Keratinocyte (primary cell): Measurements from ENCODE around the gene SORD. TPM values are rescaled to one million over a fixed set of nuclear protein-coding genes. Genes with fewer than 3 reads are reported as not detected.

Experiments
- DNase-seq: peaks from one replicate; pipeline ENCODE4 v3.0.0-alpha.2; 2011; ENCODE audit warnings: low read depth, missing footprints, low spot score
- FAIRE-seq: peaks from 2 replicates; lab custom pipeline; 2011; peaks lifted over from hg19 to GRCh38; lab: Jason Lieb, UNC
- H2AFZ ChIP-seq: 2 replicates; pipeline ENCODE4 v1.6.0; 2012; ENCODE audit warnings: low read length, control low read depth, inconsistent platforms; ENCODE audit not compliant: control insufficient read depth
- H3K27ac ChIP-seq: 2 replicates; pipeline ENCODE4 v1.5.1; 2011; ENCODE audit warnings: low read length; ENCODE audit not compliant: control insufficient read depth, insufficient read depth
- H3K27me3 ChIP-seq: 3 replicates; pipeline ENCODE4 v1.6.0; 2011; ENCODE audit warnings: low read length; ENCODE audit not compliant: control insufficient read depth, insufficient read depth; ENCODE audit errors: extremely low read depth
- H3K36me3 ChIP-seq, 2 experiments: 2 replicates in 1 of 2; 3 replicates in 1 of 2; pipeline ENCODE4 v1.5.1; 2011; ENCODE audit warnings: low read length in 2 of 2, mild to moderate bottlenecking in 1 of 2; ENCODE audit not compliant: control insufficient read depth in 2 of 2, insufficient read depth in 2 of 2; ENCODE audit errors: extremely low read depth in 1 of 2
- H3K4me1 ChIP-seq: 3 replicates; pipeline ENCODE4 v1.5.1; 2011; ENCODE audit warnings: low read length; ENCODE audit not compliant: control insufficient read depth, insufficient read depth; ENCODE audit errors: extremely low read depth
- H3K4me2 ChIP-seq: 3 replicates; pipeline ENCODE4 v1.6.0; 2011; ENCODE audit warnings: low read depth, low read length; ENCODE audit not compliant: control insufficient read depth, insufficient read depth; ENCODE audit errors: extremely low read depth
- H3K4me3 ChIP-seq, 3 experiments: fragments of 200-600 bp in 1 of 3; sonication (generic) in 1 of 3; 2 replicates in 2 of 3; 3 replicates in 1 of 3; pipeline ENCODE4 v1.5.1; 2011 to 2016; ENCODE audit warnings: low read length in 3 of 3, mild to moderate bottlenecking in 3 of 3, control low read depth in 2 of 3, inconsistent platforms in 1 of 3, low read depth in 1 of 3, mixed read lengths in 1 of 3, mixed run types in 1 of 3, moderate library complexity in 1 of 3; ENCODE audit not compliant: control insufficient read depth in 2 of 3, insufficient read depth in 2 of 3; ENCODE audit errors: extremely low read depth in 1 of 3
- H3K79me2 ChIP-seq: 2 replicates; pipeline ENCODE4 v1.6.0; 2012; ENCODE audit warnings: low read length; ENCODE audit not compliant: control insufficient read depth, insufficient read depth
- H3K9ac ChIP-seq: 3 replicates; pipeline ENCODE4 v1.6.0; 2011; ENCODE audit warnings: low read length; ENCODE audit not compliant: control insufficient read depth, insufficient read depth; ENCODE audit errors: extremely low read depth
- H3K9me1 ChIP-seq: 3 replicates; pipeline ENCODE4 v1.6.0; 2011; ENCODE audit warnings: low read length; ENCODE audit not compliant: control insufficient read depth, insufficient read depth; ENCODE audit errors: extremely low read depth
- H3K9me3 ChIP-seq: 2 replicates; pipeline ENCODE4 v1.5.1; 2012; ENCODE audit warnings: low read depth, low read length; ENCODE audit not compliant: control insufficient read depth
- H4K20me1 ChIP-seq: 3 replicates; pipeline ENCODE4 v1.6.0; 2011; ENCODE audit warnings: low read length; ENCODE audit not compliant: control insufficient read depth, insufficient read depth; ENCODE audit errors: extremely low read depth
- EZH2 ChIP-seq: IDR thresholded peaks from one replicate; pipeline ENCODE4 v1.6.1; 2012; ENCODE audit warnings: inconsistent platforms, mild to moderate bottlenecking, low read length, moderate library complexity
- dilution Hi-C: fragments of 300-500 bp; cut with MboI; formaldehyde crosslinking; loops from one replicate; pipeline ENCODE4 v1.7.0; 2020; ENCODE audit warnings: low sequenced_read_pairs; ENCODE audit not compliant: extremely low pct_ligation_motif_present
- polyA plus RNA-seq, 5 experiments: library from polyadenylated mRNA; depleted of rRNA in 3 of 5; stranded (reverse) in 3 of 5; stranded (forward) in 1 of 5; unstranded in 1 of 5; fragments of >200 nt; gene quantifications; 1 replicate in 1 of 5; 2 replicates in 3 of 5; 3 replicates in 1 of 5; pipeline versions ENCODE4 v1.2.1 to v1.2.3, GENCODE V29; 2011 to 2012; ENCODE audit warnings: missing spikeins in 2 of 5, low read depth in 1 of 5, low replicate concordance in 1 of 5
- TF ChIP-seq, protein P1 (sequence below), 3 experiments: IDR thresholded peaks in 1 of 3; conservative IDR thresholded peaks in 1 of 3; optimal IDR thresholded peaks in 1 of 3; 2 replicates in 2 of 3; 3 replicates in 1 of 3; pipeline versions ENCODE3 to v1.5.1; 2011; ENCODE audit warnings: low read length in 3 of 3, mild to moderate bottlenecking in 3 of 3, moderate library complexity in 2 of 3, control low read depth in 1 of 3, inconsistent platforms in 1 of 3; ENCODE audit not compliant: insufficient read depth in 2 of 3; ENCODE audit errors: extremely low read depth in 1 of 3

SORD gene
- polyA plus RNA-seq, 1 donor (not counting 4 experiments of a cell fraction or from before 2014, with no cell fraction given), result 46.7 TPM

DNA sequence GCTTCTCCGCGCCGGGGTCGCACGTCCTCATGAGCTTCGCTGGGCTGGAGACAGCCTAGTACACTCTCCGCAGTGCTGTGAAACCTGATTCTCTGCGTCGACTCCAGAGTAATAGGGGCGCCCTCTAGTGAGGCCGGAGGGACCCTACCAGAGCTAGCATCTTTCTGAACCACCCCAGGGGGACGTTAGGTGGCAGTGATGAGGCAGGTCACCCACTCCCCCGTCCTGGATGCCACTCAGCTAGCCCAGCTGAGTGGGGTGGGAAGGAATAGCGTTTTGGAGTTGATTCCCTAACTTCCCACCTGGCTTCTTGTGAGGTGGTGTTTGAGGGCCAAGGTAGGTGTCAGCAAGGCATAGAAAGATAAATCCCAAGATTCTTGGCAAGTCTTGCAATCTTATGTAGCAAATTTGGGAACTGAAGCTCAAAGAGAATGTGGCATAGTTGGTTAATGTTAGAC is 95.2 kb downstream of the SORD start:
- no peaks in the 10 kb centered on the region for H3K79me2 ChIP-seq
- H3K36me3 ChIP-seq, result peaks cover 0 to 3% of the 10 kb centered on the region in 2 experiments
- peak overlapping the region; percentile 48 for H3K4me2 ChIP-seq
- no peak overlapping the region for H2AFZ ChIP-seq
- no peaks in the 10 kb centered on the region for H3K9me3 ChIP-seq
- H3K4me3 ChIP-seq, result no peak overlapping the region
- peak; percentile 83 for FAIRE-seq
- H3K27me3 ChIP-seq, result peaks cover 47% of the 10 kb centered on the region
- dilution Hi-C loops, result no loop called here
- peaks cover 8% of the 10 kb centered on the region for H4K20me1 ChIP-seq
- H3K9ac ChIP-seq, result no peak overlapping the region
- H3K4me1 ChIP-seq, result peaks cover 14% of the 10 kb centered on the region
- H3K9me1 ChIP-seq, result no peaks in the 10 kb centered on the region
- peak; percentile 60 for DNase-seq
- H3K27ac ChIP-seq, result no peak overlapping the region
- TF ChIP-seq, protein P1, sequence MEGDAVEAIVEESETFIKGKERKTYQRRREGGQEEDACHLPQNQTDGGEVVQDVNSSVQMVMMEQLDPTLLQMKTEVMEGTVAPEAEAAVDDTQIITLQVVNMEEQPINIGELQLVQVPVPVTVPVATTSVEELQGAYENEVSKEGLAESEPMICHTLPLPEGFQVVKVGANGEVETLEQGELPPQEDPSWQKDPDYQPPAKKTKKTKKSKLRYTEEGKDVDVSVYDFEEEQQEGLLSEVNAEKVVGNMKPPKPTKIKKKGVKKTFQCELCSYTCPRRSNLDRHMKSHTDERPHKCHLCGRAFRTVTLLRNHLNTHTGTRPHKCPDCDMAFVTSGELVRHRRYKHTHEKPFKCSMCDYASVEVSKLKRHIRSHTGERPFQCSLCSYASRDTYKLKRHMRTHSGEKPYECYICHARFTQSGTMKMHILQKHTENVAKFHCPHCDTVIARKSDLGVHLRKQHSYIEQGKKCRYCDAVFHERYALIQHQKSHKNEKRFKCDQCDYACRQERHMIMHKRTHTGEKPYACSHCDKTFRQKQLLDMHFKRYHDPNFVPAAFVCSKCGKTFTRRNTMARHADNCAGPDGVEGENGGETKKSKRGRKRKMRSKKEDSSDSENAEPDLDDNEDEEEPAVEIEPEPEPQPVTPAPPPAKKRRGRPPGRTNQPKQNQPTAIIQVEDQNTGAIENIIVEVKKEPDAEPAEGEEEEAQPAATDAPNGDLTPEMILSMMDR (optimal IDR thresholded peaks at IDR 0.05 in 1 of 3, IDR thresholded peaks at IDR 0.05 in 1 of 3, conservative IDR thresholded peaks at IDR 0.05 in 1 of 3; ENCODE audit: extremely low read depth in 1 of 3, insufficient read depth in 2 of 3, low read length in 3 of 3), result peak; percentile 99 to 100 (median 100)
- TF ChIP-seq EZH2, result no peak

GRCh38 chr15:45118996-45119395 is 96.0 kb downstream of the SORD start:
- Histone ChIP-seq H3K79me2 (no peaks in the 10 kb centered on the region), H3K9me1 (no peaks in the 10 kb centered on the region), H3K4me2 (no peak overlapping the region), H3K27ac (no peak overlapping the region), H3K9ac (no peak overlapping the region), H3K4me1 (peaks cover 14% of the 10 kb centered on the region), H2AFZ (no peak overlapping the region), H3K36me3 (peaks cover 0 to 3% of the 10 kb centered on the region in 2 experiments), H3K27me3 (peaks cover 39% of the 10 kb centered on the region), H3K9me3 (no peaks in the 10 kb centered on the region), H4K20me1 (peaks cover 6% of the 10 kb centered on the region), H3K4me3 (no peak overlapping the region)
- FAIRE-seq, result no peak
- dilution Hi-C loops, result no loop called here
- no peak for TF ChIP-seq EZH2
- TF ChIP-seq, protein P1 (optimal IDR thresholded peaks at IDR 0.05 in 1 of 3, IDR thresholded peaks at IDR 0.05 in 1 of 3, conservative IDR thresholded peaks at IDR 0.05 in 1 of 3; ENCODE audit: extremely low read depth in 1 of 3, insufficient read depth in 2 of 3, low read length in 3 of 3), result no peak
- no peak for DNase-seq
